BLaER1 (cell line): Measurements from ENCODE around the gene COQ8A.

Source experiments
- H3K27ac ChIP-seq: shearing (Covaris generic); formaldehyde crosslinking; 2 replicates; pipeline ENCODE4 v1.8.1; 2022
- H3K27me3 ChIP-seq: shearing (Covaris generic); formaldehyde crosslinking; 2 replicates; pipeline ENCODE4 v1.8.1; 2022
- H3K36me3 ChIP-seq: shearing (Covaris generic); formaldehyde crosslinking; 2 replicates; pipeline ENCODE4 v1.8.1; 2022
- H3K4me1 ChIP-seq: shearing (Covaris generic); formaldehyde crosslinking; 2 replicates; pipeline ENCODE4 v1.8.1; 2022
- H3K4me2 ChIP-seq: shearing (Covaris generic); formaldehyde crosslinking; 2 replicates; pipeline ENCODE4 v1.8.1; 2022
- H3K4me3 ChIP-seq: shearing (Covaris generic); formaldehyde crosslinking; 2 replicates; pipeline ENCODE4 v1.8.1; 2022
- H3K9ac ChIP-seq: shearing (Covaris generic); formaldehyde crosslinking; 2 replicates; pipeline ENCODE4 v1.8.1; 2022
- H3K9me3 ChIP-seq: shearing (Covaris generic); formaldehyde crosslinking; 2 replicates; pipeline ENCODE4 v1.8.1; 2022
- H4K20me1 ChIP-seq: shearing (Covaris generic); formaldehyde crosslinking; 2 replicates; pipeline ENCODE4 v1.8.1; 2022
- Cebpa-rat ChIP-seq: shearing (Covaris generic); IDR thresholded peaks from 2 replicates; pipeline ENCODE4 v1.8.1; 2022

COQ8A gene

DNA sequence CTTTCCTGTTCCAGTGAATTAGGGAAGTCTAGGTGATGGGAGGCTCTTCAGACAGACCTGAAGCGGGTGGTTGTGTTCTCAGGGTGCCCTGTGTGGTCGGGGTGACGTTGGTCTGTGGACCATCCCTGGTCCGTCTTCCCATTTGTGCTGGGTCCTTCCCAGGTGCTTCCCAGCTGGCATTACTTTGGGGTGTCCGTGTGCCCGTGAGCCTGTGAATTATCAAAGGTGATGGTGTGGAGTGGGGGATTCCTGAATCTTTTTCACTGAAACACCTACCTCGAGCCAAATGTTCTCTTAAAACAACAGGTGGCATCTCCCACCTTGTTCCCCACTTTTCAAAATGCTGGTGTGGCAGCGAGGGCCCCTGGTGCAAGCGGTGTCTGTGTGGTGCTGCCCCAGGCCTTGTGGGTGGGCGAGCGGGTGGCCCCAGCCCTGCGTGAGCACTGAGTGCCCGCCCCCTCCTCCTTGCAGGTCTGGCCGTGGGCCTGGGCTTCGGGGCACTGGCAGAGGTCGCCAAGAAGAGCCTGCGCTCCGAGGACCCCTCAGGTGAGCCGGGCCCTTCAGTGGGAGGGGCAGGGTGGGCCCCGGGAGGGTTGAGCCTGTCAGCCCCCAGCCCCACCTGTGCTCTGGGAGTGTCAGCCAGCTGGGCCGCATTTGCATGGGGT, 37.0 kb downstream of the COQ8A start:
- Histone ChIP-seq H3K9me3 (no peaks in the 10 kb centered on the region), H3K27ac (no peak overlapping the region), H3K4me1 (peaks cover 24% of the 10 kb centered on the region), H4K20me1 (peaks cover 69% of the 10 kb centered on the region), H3K9ac (no peak overlapping the region), H3K36me3 (peaks cover 88% of the 10 kb centered on the region), H3K4me2 (no peak overlapping the region), H3K27me3 (no peaks in the 10 kb centered on the region), H3K4me3 (no peak overlapping the region)
- no peak for TF ChIP-seq Cebpa-rat

DNA sequence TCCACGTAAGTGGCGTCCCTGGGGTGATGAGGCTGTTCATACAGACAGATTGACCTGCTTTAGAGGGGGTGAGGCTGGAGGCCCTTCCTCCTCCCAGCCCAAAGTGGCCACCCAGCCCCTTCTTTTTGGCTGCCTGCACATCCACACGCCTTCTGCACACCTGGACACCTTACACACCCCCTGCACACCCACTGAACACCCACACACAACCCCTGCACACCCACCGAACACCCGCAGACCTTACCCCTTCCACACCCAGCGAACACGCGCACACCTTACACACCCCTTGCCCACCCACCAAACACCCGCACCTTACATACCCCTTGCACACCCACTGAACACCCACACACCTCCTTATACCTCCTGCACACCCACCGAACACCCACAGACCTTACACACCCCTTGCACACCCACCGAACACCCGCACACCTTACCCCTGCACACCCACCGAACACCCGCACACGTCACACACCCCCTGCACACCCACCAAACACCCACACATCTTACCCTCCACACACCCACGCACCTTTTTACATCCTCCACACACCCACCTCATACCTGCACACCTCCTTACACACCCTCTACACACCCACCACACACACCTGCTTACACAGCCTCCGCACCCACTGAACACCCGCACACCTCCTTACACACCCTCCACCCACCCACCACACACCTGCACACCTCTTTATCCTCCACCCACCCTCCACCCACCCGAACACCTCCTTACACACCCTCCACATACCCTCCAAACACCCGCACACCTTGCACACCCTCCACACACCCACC, 37.7 kb downstream of the COQ8A start:
- Histone ChIP-seq H3K9ac (no peak overlapping the region), H3K4me2 (no peak overlapping the region), H4K20me1 (peaks cover 63% of the 10 kb centered on the region), H3K27me3 (no peaks in the 10 kb centered on the region), H3K27ac (no peak overlapping the region), H3K4me3 (no peak overlapping the region), H3K9me3 (no peaks in the 10 kb centered on the region), H3K36me3 (peaks cover 90% of the 10 kb centered on the region), H3K4me1 (peaks cover 16% of the 10 kb centered on the region)
- no peak for TF ChIP-seq Cebpa-rat

DNA sequence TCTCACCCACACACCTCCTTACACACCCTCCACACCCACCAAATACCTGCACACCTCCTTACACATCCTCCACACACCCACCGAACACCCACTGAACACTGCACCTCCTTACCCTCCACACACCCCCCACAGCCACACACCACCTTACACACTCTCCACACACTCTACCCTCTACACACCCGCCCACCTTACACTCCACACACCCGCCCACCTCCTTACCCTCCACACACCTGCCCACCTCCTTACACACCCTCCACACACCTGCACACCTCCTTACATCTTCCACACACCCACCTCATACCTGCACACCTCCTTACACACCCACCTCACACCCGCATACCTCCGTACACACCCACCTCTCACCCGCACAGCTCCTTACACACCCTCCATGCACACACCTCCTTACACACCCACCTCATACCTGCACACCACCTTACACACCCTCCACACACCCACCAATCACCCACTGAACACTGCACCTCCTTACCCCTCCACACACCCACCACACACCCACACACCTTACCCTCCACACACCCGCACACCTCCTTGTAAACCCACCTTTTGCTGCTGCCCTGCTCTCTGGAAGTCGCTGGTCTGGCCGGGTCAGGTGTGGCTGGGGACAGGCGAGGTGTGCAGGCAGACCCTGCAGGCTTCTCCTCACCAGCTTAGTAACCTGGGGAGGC, 38.5 kb downstream of the COQ8A start:
- H3K4me3 ChIP-seq, result no peak overlapping the region
- H3K9ac ChIP-seq, result no peak overlapping the region
- no peak for TF ChIP-seq Cebpa-rat
- no peak overlapping the region for H3K27ac ChIP-seq
- H3K27me3 ChIP-seq, result no peaks in the 10 kb centered on the region
- peaks cover 9% of the 10 kb centered on the region for H3K4me1 ChIP-seq
- no peaks in the 10 kb centered on the region for H3K9me3 ChIP-seq
- H4K20me1 ChIP-seq, result peaks cover 55% of the 10 kb centered on the region
- no peak overlapping the region for H3K4me2 ChIP-seq
- H3K36me3 ChIP-seq, result peaks cover 90% of the 10 kb centered on the region

DNA sequence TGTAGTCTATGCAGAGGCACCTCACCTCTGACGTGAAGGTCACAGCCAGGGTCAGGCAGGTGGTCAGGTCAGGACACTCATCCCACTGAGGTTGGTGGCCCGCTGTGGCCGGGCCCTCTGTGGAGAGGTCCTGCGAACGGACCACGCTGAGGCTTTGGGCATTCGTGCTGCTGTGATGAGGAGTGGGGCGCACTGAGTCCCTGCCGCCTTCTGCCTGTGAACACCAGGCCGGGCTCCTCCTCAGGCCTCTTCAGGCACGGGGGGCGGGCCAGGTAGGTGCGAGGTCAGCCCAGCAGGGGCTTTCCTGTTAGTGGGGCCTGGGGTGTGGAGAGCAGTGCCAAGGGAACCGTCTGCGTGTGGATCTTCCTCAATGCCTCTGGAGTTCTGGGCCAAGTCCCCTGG, 39.0 kb downstream of the COQ8A start:
- no peak overlapping the region for H3K9ac ChIP-seq
- 0 out of 2 replicates have a peak, but pooled peaks cover 3% of the 10 kb centered on the region for H3K4me1 ChIP-seq

DNA sequence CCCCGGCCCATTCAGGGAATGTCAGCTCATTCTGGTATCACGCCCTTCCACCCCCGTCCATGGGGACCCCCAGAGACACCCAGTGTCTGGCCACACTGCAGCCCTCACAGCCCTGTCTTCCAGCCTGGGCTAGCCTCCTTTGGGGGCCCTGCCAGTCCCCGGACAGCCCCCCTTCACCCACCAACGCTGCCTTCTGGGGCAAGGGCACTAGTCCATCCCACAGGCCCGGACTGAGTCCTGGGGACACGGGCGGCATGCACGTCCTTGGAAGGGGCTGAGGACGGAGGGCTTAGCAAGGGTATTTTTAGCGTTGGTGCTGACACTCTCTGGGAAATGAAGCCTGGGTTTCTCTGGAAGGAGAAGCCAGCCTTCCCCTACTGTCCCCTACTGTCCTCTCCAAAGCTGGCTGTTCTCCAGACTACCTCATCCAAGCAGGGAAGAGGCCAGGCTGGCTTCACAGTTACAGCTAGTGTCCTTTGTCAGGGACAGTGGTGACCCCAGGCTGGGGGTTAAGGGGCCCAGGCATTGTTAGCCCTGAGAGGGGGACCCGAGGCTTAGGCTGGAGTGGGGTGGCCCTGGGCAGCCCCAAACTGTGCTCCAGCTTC, 39.5 kb downstream of the COQ8A start:
- TF ChIP-seq Cebpa-rat, result no peak
- Histone ChIP-seq H3K4me1 (no peaks in the 10 kb centered on the region), H3K9ac (no peak overlapping the region), H3K27ac (no peak overlapping the region), H4K20me1 (peaks cover 45% of the 10 kb centered on the region), H3K36me3 (peaks cover 93% of the 10 kb centered on the region), H3K4me3 (no peak overlapping the region), H3K27me3 (no peaks in the 10 kb centered on the region), H3K9me3 (no peaks in the 10 kb centered on the region), H3K4me2 (no peak overlapping the region)

More for the DNA sequence above, 39.0 kb downstream of the COQ8A start:
- TF ChIP-seq Cebpa-rat, result no peak
- H3K27me3 ChIP-seq, result no peaks in the 10 kb centered on the region
- no peak overlapping the region for H3K4me3 ChIP-seq
- H3K9me3 ChIP-seq, result no peaks in the 10 kb centered on the region
- H3K27ac ChIP-seq, result no peak overlapping the region
- peaks cover 50% of the 10 kb centered on the region for H4K20me1 ChIP-seq
- peaks cover 93% of the 10 kb centered on the region for H3K36me3 ChIP-seq
- no peak overlapping the region for H3K4me2 ChIP-seq

DNA sequence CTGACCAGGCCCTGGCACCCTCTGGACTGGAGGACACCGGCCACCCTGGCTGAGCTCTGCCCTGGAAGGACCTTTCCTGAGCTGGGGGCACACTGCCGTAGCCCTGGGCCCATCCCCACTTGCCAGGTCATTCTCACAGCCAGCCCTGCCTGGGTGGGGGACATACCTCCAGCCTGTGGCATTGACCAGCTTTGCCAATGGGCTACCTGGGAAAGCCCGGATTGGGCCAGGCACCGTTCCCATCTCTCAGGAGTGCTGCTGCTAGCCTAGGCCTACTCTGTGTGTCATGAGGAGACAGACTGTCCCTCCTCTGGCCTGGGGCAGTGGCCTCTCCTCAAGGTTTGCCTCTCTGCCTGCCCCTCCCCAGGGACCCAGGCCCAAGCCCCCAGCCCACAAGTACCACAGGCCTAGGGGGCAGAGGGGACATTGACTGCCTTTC, 40.0 kb downstream of the COQ8A start:
- Histone ChIP-seq H3K36me3 (peaks cover 93% of the 10 kb centered on the region), H3K9ac (no peak overlapping the region), H3K9me3 (no peaks in the 10 kb centered on the region), H4K20me1 (peaks cover 40% of the 10 kb centered on the region), H3K27me3 (no peaks in the 10 kb centered on the region), H3K4me1 (no peaks in the 10 kb centered on the region), H3K4me2 (no peak overlapping the region), H3K4me3 (no peak overlapping the region), H3K27ac (no peak overlapping the region)
- TF ChIP-seq Cebpa-rat, result no peak

DNA sequence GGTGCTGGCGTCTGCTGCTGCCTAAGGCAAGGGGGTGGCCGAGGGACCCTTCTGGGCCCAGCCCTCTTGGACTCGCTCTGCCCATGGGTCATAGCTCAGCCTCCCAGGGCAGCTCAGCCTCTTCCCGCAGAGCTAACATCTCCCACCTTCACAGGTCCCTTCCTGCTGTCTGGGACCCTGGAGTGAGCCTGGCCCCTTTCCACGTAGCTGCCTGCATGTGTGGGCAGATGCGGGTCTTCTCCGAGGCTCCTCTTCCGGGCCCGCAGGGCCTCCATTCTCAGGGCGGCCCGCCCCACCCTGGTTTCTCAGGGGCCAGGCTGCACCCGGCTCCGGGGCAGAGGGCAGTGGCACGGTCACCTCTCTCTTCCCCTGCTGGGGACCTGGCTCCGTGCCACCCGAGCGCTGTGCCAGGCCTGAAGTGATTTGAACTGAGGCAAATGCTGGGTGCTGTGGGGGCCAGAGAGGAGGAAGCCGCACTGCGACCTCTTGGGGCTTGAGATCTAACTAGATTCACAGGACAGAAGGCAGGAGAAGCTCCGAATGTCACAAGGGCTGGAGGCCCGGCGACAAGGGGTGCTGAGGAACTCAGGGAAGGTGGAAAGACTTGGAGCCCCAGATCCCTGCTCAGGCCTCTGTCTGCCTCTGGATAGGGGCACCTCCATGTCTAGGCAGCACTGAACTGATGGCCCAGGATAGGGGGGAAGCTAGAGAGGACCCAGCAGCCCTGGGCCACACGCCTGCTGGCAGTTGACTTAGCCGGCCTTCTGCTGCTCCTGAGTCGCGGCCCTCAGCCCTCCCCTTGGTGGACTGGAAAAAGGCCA, 40.7 kb downstream of the COQ8A start:
- Histone ChIP-seq H3K4me1 (no peaks in the 10 kb centered on the region), H4K20me1 (peaks cover 33% of the 10 kb centered on the region), H3K9me3 (no peaks in the 10 kb centered on the region), H3K27me3 (no peaks in the 10 kb centered on the region), H3K4me2 (no peak overlapping the region), H3K36me3 (peaks cover 95% of the 10 kb centered on the region), H3K9ac (no peak overlapping the region), H3K27ac (no peak overlapping the region), H3K4me3 (no peak overlapping the region)
- TF ChIP-seq Cebpa-rat, result no peak

DNA sequence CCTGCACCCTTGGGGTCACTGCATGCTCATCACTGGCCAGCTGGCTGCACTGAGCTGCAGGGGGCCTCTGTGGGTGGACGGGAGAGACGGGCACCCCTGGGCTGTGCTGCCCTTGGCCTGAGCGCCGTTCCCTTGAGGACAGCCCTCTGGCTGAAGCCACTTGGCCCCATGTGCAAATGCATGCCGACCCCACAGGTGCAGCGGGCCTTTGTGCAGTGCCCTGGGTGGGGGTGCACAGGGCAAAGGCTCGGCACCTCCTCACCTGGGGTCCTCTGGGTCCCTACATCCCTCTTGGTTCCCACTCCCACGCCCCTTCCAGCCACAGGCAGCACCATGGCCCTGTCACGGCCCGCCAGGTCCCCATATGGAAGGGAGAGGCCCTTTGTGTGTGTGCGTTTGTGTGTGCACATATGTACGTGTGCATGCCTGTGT, 41.3 kb downstream of the COQ8A start:
- H3K4me1 ChIP-seq, result no peaks in the 10 kb centered on the region
- no peak overlapping the region for H3K9ac ChIP-seq
- H3K27ac ChIP-seq, result no peak overlapping the region
- no peak overlapping the region for H3K4me2 ChIP-seq
- no peaks in the 10 kb centered on the region for H3K27me3 ChIP-seq
- H3K4me3 ChIP-seq, result no peak overlapping the region
- H3K9me3 ChIP-seq, result no peaks in the 10 kb centered on the region
- peaks cover 27% of the 10 kb centered on the region; the same call in 1 of the 2 replicates for H4K20me1 ChIP-seq
- peaks cover 100% of the 10 kb centered on the region for H3K36me3 ChIP-seq
- TF ChIP-seq Cebpa-rat, result no peak

DNA sequence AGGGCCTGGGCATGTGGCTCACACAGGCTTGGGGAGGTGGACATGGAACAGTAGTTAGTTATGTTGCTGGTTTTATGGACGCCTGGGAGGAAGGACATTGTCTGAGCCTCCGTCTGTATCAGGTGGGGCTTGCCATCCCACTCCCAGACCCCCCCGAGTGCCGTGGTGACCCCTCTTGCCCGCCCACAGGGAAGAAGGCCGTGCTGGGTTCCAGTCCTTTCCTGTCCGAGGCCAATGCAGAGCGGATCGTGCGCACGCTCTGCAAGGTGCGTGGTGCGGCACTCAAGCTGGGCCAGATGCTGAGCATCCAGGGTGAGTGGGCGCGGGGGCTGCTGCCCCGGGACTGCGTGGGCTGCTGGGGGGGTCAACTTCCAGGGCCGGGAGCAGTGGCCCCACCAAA, 41.7 kb downstream of the COQ8A start:
- H3K27ac ChIP-seq, result no peak overlapping the region
- H3K4me1 ChIP-seq, result no peaks in the 10 kb centered on the region
- peaks cover 23% of the 10 kb centered on the region; the same call in 1 of the 2 replicates for H4K20me1 ChIP-seq
- H3K36me3 ChIP-seq, result peaks cover 100% of the 10 kb centered on the region
- no peak overlapping the region for H3K4me3 ChIP-seq
- H3K9ac ChIP-seq, result no peak overlapping the region
- no peak overlapping the region for H3K4me2 ChIP-seq
- no peak for TF ChIP-seq Cebpa-rat
- H3K9me3 ChIP-seq, result no peaks in the 10 kb centered on the region
- no peaks in the 10 kb centered on the region for H3K27me3 ChIP-seq
